DLD1 (cell line): ENCODE data around the gene PAQR5.

Experiments used
- in situ Hi-C: cut with HindIII; loops from 2 replicates; pipeline ENCODE4 v1.10.0; 2017; ENCODE audit warnings: low sequenced_read_pairs

Gene PAQR5

GRCh38 chr15:69389426-69389825 is 90.7 kb downstream of the PAQR5 start:
- in situ Hi-C loops, result no loop called here

GRCh38 chr15:69390575-69390974 is 91.9 kb downstream of the PAQR5 start:
- in situ Hi-C loops, result no loop called here

DNA sequence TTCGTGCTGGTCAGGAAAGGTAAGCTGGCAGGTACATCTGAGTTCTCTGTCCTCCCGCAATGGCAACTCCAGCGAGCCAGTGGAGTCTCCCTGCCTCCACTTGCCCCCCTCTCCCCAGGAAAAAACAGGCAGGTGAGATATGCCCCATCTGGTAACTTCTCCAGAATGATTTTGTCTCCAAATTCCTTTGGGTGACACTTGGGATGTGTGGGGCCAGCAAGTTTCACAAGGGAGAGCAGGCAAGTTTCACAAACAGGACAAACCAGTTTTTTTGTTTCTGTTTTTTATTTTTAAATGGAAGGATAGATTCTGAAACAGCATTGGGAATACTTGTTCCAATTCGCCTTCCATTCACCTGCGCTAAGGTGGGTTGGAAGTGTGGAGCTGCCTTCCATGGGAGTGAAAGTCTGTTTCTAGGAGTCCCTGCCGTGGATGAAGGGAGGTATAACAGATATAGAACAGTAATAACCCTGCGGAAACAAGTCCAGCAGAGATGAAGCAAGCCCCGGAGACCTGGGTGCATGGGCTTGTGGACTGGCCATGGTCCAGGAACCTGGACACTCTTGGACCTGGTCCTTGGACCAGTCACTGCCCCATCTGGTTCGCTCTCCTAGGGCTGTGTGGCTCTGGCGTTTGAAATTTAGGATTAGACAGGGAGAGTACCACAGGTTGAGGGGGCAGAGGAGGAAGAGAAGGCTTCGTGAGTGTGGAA is 92.5 kb downstream of the PAQR5 start:
- in situ Hi-C loops, result no loop called here

GRCh38 chr15:69392352-69392751 is 93.6 kb downstream of the PAQR5 start:
- in situ Hi-C loops, result no loop called here

DNA sequence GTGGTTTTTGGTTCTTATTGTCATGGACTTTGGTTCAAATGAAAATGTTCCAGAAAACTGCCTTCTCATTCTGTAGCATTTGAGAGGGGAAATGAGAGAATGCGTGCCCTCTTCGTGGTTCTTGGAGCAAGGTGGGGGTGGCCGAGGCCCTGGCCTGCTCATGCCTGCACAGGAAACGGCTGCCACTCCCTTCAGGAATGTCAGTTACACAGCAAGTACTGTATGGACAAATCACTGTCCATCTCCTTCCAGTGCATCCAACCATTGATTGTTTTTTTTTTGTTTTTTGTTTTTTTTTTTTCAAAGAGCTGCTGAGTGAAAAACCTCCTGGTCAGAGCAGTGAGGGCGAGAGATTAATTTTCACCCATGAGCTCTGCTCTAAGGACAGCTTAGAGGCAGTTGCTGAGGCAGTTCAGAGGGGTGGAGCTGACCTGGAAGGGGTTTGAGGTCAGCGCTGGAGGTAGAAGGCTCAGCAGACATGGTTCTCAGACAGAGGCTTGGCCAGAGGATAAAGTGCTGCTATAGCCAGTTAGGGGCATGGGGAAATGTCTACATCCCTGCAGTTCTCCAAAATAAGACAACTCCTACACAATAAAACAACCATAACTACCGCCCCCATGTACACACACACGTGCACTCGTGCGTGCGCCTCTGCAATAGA is 95.2 kb downstream of the PAQR5 start:
- in situ Hi-C loops, result no loop called here

- in situ Hi-C loops, result no loop called here
These were observed 96.0 kb downstream of the PAQR5 start for GRCh38 chr15:69394556-69395282.

DNA sequence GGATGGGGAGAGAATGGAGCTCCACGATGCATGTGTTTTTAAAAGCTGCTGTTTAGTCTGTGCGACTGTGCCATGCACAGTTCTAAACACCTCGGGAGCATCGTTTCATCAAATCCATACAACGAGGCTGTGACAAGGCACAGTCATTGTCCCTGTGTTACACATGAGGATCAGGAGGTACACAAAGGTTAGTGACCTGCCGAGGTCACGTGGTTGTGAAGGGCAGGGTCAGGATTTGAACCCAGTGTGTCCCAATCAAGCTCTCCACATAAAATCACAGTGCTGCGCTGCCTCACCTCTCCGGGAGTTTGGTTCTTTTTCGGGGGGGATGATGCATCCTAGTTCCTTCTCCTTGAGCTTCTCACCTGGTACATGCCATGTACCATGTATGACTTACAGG is 96.7 kb downstream of the PAQR5 start:
- in situ Hi-C loops, result no loop called here

DNA sequence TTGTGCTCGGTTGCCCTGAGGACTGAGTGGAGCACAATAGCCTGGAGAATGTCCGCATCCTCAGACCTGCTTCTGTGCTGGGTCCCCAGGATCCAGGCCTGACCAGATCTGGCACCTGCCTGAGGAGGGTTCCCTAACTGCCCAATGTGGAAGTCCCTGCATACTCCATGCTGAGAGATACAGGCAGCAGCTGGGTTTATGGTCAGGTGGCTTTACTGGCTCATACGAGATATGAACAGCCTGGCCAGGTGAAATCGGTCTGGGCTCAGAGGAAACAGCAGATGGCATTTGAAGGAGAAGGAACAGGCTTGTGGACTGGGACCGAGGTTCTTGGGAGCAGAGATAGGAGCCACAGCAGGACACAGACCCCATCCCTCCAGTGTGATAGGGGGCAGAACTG is 97.3 kb downstream of the PAQR5 start:
- in situ Hi-C loops, result no loop called here

DNA sequence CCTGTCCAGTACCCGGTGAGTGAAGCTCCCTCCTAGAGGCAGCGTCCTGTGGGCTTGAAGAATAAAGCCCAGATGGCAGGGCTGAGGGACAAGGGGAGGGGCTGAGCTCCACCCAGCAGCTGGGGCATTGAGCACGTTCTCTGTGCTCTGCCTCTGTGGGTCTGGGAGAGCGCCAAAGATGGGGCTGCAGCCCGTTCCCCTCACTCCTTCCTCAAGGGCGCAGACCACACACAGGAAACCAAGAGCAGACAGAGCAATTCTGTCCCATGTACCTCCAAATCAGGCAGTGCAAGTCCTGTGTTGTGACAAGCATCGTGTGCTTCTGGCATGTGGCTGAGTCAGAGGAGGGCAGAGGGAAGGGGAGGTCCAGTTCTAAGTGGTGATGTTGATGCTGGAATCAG is 99.8 kb downstream of the PAQR5 start:
- in situ Hi-C loops, result no loop called here

GRCh38 chr15:69400850-69401249 is 102.1 kb downstream of the PAQR5 start:
- in situ Hi-C loops, result no loop called here

- in situ Hi-C loops, result no loop called here
These were observed 104.1 kb downstream of the PAQR5 start for GRCh38 chr15:69402816-69403215.

DNA sequence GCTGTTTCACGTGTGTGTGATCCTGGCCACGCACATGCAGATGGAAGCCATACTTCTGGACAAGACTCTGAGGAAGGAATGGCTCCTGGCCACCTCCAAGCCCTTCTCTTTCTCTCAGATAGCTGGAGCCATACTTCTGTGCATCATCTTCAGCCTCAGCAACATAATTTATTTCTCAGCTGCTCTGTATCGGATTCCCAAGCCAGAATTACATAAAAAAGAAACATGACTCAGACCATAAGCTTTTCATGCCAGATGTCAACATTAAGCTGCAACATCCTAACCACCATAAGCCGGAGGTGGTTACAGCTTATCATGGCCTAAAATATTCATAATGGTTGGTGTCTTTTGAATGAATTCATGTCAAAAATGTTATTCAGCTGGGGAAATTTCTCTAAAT is 104.9 kb downstream of the PAQR5 start:
- in situ Hi-C loops, result no loop called here

DNA sequence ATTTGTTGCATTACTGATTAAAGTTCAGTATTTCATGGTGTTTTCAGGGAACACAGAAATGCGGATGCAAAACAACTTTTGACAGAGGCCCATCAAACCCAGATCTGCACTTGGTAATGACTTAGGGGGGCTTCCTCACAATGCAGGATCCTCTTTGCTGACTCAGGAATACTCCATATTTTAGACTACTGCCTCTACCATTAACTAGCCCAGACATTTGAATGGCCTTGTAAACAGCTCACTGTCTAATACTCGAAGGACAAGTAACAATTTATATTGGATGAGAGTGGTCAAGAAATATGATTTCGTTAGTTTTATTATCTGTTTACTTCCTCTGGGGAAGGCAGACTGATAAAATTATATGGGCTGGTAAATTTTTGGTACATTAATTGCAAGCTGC is 106.4 kb downstream of the PAQR5 start:
- in situ Hi-C loops, result no loop called here

DNA sequence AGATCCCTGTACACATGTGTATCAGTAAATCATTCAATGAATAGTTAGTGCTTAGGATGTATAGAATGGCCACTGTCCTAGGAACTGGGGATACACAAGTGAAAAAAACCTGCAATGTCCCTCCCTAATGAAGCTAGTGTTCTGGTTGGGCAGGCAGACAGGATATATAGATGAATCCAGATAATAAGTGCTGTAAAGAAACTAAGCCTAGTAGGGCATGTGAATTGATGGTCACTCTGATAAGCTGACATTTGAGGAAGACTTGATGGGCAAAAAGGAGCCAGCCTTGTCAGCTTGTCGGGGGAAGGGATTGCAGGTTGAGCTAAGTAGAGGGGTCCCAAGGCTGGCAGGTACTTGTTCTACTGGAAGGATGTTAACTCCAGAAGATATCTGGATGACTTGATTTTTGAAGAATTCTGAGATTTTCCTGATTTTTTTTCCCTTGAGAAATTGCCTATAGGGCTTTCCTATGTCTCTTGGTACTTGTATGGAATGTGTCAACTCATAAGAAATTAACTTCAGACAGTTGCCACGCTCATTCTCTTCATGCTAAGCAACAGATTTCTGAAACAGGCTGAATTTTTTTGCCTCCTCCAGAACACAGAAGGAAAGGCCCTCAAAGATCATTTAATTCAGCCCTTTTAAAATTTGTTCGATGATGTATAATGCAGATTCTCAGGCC is 109.1 kb downstream of the PAQR5 start:
- in situ Hi-C loops, result no loop called here

DNA sequence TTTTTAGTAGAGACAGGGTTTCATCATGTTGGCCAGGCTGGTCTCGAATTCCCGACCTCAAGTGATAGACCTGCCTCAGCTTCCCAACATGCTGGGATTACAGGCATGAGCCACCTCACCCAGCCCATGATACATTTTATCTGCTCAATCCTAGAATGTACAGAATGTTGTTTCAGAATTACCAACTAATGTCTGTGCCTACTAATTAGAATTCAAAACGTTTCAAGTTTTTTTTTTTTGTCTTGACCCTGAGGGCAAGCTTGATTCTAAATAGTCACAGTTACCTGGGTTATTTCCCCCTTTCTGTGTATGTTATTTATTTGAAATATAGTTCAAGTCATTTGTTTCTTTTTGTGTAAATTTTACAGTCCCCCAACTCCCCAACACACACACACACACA is 110.1 kb downstream of the PAQR5 start:
- in situ Hi-C loops, result no loop called here

DNA sequence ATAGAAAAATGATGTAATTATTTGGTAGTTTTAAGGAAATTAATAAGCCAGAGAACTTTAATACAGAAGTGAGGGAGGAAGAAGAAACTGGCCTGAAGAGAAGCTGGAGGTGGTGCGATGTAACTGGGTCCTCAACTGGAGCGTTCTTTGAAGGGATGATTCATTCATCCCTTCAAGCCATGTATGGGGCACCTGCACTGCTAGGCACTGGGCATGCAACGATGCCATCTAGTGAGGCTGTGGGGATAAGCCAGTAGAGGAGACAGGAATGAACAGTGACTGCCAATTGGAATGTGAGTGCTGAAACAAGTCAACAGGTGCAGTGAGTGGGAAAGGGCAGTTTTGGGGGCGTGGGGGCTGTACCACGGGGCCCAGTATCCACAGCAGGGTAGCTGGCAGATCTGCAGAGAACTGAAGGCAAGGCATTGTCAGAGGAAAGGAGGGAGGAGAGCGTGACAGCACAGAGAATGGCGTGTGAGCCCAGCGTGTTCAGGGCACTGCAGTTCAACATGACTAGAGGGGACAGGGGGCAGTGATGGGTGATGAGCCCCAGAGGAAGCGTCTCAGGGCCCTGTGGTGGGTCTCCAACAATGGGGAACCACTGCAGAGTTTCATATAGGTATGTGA is 111.6 kb downstream of the PAQR5 start:
- in situ Hi-C loops, result no loop called here

GRCh38 chr15:69412274-69412673 is 113.6 kb downstream of the PAQR5 start:
- in situ Hi-C loops, result no loop called here

DNA sequence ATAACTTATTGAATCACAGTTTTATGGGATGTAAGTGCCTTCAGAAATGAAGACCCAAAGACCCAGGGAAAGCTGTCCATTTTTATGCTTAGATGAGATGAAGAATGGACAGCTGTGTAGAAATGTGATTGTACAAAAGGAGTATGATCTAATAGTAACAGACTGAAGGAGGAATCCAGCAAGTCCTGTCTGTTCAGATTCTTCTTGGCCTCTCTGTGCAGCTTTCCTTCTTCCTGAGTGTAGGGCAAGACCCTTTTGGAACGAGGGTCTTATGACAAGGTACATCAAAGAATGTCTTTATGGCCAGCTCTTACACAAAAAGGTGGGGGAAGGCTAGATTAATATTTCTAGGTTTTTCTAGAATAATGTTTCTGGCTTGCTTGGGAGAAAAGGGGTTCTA is 114.0 kb downstream of the PAQR5 start:
- in situ Hi-C loops, result no loop called here

- in situ Hi-C loops, result no loop called here
These were observed 115.3 kb downstream of the PAQR5 start, which contains the start of gene KIF23 for GRCh38 chr15:69413822-69414700. TSS of gene KIF23 (plus strand) at chr15:69414349. CDS start at chr15:69414466, 117 bp downstream.

GRCh38 chr15:69414701-69415167 is 116.0 kb downstream of the PAQR5 start:
- in situ Hi-C loops, result no loop called here
